CD4-positive, alpha-beta T cell treated with Interleukin-15 for 4 hours (primary cell): ENCODE data around the gene PSG4.
"Not testable (repeated sequence)": the region's sequence is repeated elsewhere in the genome, so short reads cannot be mapped to it uniquely, and the experiment has no call there.

ENCODE experiments used
- DNase-seq: peaks from one replicate; pipeline ENCODE4 v3.0.0-alpha.2; 2020; ENCODE audit warnings: low spot score

Gene PSG4

DNA sequence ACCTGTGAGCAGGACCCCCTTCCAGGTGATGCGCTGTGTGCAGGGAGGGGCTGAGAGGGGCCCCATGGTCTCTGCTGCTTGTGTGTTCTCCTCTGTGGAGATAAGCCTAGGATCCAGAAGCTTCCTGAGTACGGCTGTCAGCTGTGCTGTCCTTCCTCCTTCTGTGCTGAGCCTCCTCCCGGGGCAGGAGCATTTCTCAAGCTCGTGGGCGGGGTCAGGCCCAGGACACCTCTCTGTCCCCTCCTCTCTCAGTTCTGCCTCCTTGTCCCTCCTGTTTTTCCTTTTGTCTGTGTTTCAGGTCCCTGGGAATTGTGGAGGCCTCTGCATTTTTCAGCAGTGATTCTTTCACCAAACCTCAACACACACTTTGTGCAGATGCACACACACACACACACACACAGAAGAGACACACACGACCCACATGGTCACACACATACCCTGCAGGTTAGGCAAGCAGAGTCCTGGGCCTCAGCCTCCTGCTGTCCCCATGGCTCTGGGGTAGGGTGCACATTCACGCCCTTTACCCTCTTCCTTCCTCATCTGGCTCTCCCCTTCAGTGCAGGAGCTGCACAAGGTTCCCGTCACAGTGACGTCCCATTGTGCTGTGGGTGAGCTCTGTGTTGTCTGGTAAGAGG, at the start of gene PSG4:
PSG4 (minus strand) TSS at position 168 of the 635 bp plus-strand sequence; CDS start at position 66, 102 bp downstream.
- DNase-seq = not testable (repeated sequence)

DNA sequence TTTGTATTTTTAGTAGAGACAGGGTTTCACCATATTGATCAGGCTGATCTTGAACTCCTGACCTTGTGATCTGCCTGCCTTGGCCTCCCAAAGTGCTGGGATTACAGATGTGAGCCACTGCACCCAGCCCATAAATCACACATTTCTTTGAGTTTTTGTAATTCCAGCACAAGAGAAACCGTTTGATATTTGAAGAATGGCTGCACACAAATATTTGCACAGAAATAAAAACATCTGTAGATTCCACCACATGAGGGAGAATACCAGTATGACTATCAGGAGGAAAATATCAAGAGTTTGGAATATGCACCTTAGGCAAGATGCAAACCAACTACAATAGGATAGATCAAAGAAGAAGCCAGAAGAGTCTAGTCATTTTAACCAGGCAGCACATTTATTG, 46.0 kb upstream of the PSG4 start:
- DNase-seq = not testable (repeated sequence)

DNA sequence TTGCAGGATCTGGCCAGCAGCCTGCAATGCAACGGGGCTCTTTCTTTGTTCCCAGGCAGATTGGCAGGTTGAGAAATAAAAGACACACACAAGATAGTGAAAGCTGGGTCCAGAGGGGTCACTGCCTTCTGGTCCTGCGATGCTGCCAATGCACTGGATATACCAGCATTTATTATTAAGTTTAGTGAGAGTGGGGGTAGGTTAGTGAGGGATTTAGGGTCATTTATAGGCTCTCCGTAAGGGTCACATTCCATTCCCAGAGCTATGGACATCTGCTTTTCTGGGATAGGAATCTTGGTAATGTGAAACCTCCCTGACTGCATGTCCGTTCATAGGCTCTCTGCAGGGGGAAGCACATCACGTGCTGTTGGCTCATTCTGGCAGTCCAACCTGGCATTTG, 44.9 kb upstream of the PSG4 start:
- not testable (repeated sequence) for DNase-seq

DNA sequence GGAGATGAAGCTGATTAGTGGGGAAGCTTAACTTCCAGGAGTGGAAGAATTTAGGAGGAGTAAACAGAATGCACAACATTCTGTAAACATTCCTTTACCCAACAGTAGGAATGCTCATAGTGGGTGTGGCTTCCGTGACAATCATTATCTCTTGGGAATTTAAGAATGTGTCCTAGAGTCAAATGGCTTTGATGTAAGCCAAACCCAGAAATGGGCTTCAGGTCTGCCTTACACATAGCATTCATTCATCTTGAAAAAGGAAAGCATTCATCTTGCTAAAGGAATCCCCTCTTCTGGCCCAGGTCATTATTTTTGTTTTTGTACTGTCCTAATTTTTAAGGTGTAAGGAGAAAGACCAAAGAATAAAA, 43.2 kb upstream of the PSG4 start:
- not testable (repeated sequence) for DNase-seq

DNA sequence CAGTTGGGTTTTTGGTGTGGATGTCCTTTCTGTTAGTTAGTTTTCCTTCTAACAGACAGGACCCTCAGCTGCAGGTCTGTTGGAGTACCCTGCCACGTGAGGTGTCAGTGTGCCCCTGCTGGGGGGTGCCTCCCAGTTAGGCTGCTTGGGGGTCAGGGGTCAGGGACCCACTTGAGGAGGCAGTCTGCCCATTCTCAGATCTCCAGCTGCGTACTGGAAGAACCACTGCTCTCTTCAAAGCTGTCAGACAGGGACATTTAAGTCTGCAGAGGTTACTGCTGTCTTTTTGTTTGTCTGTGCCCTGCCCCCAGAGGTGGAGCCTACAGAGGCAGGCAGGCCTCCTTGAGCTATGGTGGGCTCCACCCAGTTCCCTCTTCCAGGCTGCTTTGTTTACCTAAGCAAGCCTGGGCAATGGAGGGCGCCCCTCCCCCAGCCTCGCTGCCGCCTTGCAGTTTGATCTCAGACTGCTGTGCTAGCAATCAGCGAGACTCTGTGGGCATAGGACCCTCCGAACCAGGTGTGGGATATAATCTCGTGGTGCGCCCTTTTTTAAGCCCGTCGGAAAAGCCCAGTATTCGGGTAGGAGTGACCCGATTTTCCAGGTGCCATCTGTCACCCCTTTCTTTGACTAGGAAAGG, 41.9 kb upstream of the PSG4 start:
- DNase-seq = not testable (repeated sequence)

DNA sequence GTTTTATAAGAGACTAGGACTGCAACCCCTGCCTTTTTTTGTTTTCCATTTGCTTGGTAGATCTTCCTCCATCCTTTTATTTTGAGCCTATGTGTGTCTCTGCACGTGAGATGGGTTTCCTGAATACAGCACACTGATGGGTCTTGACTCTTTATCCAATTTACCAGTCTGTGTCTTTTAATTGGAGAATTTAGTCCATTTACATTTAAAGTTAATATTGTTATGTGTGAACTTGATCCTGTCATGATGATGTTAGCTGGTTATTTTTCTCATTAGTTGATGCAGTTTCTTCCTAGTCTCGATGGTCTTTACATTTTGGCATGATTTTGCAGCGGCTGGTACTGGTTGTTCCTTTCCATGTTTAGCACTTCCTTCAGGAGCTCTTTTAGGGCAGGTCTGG, 40.4 kb upstream of the PSG4 start:
- DNase-seq = not testable (repeated sequence)

DNA sequence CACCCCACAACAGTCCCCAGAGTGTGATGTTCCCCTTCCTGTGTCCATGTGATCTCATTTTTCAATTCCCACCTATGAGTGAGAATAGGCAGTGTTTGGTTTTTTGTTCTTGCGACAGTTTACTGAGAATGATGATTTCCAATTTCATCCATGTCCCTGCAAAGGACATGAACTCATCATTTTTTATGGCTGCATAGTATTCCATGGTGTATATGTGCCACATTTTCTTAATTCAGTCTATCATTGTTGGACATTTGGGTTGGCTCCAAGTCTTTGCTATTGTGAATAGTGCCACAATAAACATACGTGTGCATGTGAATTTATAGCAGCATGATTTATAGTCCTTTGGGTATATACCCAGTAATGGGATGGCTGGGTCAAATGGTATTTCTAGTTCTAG, 36.8 kb upstream of the PSG4 start:
- DNase-seq = not testable (repeated sequence)

DNA sequence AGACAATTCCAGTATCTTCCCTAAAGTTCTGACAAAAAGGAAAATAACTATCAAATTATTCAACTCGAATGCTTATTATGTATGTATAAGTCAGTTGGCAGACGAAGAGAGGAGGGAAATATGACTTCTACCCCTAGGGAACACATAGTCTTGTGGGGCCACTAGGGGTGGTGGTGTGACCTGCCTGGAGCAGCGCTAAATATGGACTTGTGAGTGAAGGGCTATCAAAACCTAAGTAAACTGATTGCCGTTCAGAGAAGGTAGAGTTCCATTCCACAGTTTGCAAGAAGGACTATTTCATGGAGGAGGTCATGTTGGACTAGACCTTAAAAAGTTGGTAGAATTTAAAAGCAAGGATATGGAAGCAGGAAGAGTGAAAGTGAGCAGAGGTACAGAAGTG, 32.8 kb upstream of the PSG4 start:
- DNase-seq = not testable (repeated sequence)

DNA sequence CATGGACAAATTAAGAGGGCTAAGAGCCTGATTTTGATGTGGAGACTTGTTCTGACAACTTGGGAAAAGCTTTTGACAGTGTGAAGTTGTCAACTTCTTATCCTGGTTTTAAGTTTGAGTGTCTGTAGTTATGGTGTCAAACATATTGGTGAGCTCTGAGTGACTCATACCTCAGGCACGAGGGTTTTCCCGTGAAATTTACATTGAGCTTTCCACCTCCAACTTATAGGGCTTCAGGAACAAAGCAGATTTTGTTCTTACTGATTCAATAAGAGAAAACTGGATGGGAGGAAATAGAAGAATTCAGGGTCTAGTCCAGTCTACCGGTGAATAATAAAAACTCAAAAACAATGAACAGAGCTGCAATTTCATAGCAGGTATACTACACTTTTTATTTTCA, 30.2 kb upstream of the PSG4 start:
- not testable (repeated sequence) for DNase-seq

DNA sequence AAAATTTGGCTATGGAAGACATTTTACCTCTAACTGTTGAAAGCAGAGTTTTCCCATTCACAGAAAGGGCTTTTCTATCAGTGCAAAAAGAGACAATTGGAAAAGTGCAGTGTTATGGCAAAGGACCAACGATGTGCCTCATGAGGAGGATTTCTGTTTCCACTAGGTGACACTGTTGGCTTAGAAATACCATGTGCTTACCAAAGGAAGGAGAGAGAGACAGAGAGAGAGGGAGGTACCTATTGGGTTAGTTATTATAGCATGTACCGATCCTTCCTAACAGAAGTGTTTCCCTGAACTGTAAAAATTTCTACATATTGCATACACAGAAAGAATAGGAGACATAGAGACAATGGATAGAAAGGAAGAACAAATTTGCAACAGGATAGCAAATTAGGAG, 23.9 kb upstream of the PSG4 start:
- no peak for DNase-seq

DNA sequence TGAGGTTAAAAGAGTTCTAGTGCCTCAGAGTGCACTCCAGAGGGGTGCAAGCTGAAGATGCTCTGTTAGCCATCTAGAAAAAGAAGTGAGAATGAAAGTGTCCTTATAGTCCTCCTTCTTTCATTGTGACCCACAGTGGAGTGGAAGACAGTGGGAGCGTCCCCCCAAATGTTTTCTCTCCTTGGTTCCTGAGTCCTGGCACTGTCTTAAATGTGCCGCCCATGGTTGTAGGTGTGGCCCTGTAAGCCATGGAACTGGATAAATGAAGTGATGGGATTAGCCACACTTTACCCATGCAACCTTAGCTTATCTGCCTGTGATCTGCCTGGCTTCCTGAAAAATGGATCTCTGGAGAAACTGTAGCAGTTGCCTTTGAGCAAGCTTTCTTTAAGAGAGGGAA, 23.3 kb upstream of the PSG4 start:
- DNase-seq = not testable (repeated sequence)

DNA sequence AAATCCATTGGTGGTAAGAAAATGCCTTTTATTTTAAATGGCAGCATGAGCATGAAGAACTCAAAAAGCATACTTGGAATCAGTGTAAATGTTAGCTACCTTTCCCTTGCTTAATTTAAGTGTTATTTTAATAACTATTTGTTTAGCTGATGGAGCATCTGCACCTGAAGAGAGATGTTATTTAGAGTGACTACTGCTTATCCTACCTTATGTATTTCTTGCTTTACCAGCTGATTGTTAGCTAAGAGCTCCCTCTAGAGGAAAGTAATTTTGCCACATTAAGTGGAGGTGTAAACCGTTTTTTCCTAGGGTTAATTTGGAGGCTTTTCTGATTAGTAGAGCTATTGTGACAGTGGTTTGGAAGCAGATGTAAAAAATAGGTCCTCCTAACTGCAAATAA, 21.5 kb upstream of the PSG4 start:
- DNase-seq = not testable (repeated sequence)

DNA sequence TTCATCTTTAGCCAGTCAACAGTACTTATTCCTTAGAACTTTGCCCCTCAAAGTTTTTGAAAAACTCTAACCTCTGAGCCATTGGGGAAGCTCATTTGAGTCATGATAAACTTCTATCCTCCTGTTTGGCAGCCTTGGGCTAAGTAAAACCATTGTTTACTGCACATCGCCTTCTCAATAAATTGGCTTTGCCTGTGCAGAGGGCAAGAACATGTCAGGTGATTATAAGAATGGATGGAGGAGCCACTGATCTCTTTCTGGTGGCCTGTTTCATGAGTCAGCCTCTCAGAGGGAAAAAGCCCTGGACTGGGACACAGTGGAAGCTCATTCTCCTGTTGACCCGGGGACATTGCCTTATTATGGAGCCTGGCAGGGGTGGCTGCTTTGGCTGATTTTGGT, 19.4 kb upstream of the PSG4 start:
- DNase-seq = no peak

DNA sequence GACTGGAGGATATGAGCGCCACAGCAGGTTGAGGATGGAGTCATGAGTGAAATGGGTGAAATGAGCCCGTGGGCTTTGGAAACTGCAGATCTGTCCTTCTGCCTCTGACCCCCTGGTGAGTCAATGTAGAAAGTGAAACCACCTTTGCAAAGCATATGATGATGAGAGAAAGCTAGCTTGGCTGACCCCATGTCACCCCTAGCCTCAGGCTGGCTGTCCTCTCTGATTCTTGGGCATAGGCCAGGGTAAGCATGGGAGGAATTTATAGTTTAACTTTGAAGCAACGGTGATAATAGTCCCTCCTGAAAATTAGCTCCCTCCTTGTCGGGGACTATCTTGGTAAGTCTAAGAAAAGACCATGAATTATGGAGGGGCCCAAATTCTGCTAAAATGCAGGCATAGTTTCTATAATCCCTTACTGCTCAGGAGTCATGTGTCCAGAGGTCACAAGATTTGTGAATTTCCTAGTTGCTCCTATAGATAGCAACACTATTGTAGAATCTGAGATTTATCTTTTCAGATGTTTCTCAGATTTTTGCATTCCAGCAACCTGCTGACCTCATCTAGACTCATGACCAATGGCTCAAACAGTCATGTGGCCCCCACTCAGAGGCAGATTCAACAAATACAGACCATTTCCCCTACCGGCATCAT, 18.9 kb upstream of the PSG4 start:
- DNase-seq = not testable (repeated sequence)

DNA sequence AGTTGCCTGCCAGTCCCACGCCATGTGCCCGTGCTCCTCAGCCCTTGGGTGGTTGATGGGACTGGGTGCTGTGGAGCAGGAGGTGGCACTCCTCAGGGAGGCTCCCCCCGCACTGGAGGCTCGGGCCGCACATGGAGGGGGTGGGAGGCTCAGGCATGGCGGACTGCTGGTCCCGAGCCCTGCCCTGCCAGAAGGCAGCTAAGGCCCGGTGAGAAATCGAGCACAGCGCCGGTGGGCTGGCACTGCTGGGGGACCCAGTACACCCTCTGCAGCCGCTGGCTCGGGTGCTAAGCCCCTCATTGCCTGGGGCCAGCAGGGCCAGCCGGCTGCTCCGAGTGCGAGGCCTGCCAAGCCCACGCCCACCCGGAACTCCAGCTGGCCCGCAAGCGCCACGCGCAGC, 16.5 kb upstream of the PSG4 start:
- not testable (repeated sequence) for DNase-seq

DNA sequence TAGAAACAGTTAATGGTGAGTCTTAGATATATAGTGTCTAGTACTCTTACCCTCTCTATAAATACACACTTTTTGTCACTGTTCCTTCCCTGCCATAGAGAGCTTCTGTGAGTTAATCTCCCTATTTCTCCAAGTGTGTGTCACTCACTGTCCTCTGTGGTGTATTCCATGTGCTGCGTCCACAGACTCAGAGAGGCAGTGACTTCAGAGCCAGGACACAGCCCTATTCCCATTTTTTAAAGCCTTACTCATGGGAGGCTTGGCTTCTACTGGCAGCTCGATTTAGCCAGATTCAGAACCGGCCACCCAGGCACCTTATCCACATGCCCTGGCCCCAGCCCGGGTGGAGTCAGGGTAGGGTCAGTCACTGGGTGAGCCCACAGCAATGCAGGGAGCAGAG, 13.7 kb upstream of the PSG4 start:
- DNase-seq = not testable (repeated sequence)

DNA sequence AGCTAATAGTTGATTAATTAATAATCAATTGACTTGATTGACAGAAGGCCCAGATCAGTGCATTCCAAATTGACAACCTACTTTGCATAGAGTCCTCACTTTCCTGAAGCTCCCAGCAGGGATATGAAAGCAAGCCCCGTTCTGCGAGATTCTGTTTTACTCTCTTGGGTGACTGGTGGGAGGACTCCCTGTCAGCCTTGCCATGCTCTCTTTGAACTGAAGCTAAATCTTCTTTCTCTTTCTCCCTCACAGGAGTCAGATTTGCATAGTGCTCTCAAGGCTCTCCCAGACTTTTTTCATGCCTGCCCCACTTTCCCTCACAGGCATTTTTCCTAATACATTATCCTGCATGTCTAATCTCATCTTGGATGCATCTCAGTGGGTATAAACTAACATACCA, 10.4 kb upstream of the PSG4 start:
- not testable (repeated sequence) for DNase-seq

DNA sequence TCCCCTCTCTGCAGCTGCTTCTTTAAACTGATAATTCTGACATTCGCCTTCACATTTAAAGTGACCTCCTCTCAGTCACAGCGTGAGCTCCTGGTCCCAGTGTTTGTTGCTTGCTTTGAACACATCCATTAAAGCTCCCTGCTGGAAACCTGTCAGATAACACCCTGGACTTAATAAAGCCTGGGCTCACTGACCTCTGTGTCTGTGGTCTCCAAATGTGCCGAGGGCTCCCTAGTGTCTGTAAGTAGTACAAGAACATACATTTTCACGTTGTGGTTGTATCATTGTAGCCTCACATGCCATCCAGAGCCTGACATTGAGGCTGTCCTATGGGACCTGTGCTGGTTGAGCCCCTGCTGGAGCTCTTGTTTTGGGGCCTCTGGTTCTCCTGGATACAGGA, 2.6 kb upstream of the PSG4 start:
- no peak for DNase-seq

DNA sequence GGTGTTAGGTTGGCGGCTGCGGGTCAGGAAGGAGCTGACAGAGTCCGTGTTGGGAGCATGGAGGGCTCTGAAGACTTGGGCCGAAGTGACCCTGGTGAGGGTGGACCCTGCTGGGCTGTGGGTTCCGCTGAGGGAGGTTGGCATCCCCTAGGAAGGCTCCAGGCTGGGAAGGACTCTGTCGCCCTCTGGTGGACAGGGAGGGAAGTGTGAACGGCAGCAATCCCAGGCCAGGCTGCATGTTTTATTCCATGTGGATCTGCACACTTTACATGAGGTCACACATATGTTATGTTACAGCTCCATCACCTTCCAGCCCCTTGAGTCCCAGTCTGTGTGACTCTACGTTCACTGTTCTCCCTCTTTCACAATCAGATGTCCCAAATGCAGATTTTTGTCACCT, 1.7 kb upstream of the PSG4 start:
- not testable (repeated sequence) for DNase-seq

DNA sequence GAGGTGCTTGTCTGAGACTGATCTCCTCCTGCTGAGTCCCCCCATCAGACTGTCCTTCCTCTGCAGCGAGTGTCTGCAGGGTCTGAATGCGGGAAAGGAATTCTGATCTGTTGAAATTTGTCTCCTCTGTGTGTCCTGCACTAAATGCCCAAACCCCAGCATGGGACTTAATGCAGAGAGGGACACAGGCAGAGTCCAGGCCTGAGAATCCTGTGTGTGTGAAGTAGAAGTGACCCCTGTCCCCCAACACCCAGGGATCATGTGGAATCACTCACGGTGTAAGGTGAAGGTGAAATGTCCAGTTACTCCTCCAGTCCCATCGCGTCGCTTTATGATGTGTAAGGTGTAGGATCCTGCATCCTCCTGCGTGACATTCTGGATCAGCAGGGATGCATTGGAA, 1.8 kb downstream of the PSG4 start:
- DNase-seq = not testable (repeated sequence)

DNA sequence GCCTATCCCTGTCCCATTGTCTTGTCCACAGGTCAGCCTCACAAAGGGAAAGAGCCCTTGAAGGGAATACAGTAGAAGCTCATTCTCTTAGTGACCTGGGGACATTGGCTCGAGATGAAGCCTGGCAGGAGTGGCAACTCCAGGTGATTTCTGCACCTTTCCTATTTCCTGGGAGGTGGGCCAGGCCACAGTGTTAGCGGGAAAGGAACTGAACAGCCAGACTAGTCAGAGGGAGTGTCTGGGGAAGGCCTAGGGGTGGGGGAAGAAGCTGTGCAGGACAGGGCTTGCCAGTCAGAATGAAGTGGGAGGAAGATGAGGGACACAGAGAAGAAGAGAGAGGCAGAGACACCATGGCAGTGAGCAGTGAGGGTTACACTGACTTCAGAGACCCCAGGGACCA, 3.5 kb downstream of the PSG4 start:
- not testable (repeated sequence) for DNase-seq

DNA sequence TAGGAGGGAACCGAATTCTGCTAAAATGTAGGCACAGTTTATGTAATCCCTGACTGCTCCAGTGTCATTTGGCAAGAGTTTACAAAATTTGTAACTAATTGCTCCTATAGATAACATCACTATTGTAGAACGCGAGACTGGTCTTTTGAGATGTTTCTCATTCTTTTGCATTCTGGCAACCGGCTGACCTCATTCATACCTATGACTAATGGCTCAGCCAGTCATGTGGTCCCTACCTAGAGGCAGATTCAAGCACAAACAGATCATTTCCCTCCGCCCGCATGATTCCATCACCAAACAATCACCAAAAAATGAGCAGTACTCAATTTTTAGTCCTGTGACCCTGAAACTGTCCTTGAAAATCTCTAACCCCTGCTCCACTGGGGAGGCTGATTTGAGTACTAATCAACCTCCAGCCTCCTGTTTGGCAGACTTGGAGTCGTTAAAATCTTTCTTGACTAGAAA, 4.1 kb downstream of the PSG4 start:
- not testable (repeated sequence) for DNase-seq

DNA sequence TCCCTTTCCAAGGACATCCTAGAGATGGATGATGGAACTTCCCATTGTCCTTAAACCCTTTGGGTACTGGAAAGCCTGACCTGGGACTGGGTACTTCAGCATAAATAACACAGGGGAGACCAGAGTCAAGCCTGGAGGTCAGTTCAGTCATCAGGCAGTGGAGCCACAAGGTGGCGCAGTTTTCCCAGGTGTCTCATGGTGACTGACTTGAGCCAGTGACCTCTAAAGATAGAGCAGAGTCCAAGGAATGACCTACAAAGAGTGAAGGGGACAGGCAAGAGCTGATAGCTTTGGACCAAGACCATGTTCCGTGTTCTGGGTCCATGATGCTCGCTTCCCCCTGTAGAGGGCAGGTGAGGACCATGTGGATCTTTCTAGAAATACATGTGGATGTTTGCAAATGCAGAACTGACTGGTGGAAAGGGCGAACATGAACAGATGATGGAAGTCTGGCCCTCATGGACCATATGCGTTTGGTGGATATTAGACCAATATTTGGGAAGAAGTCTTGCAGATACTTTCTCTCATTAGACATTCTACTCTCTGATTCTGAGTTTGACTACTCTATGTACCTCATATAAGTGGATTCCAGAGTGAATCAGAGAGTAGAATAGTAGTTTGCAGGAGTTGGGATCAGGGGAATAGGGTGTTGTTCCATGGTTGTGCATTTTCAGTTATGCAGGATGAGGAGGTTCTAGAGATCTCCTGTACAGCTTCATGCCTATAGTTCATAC, 6.6 kb downstream of the PSG4 start:
- DNase-seq = not testable (repeated sequence)
